WERI-Rb-1 (cell line): ENCODE measurements around the gene ILKAP.

ENCODE experiments used
- DNase-seq: peaks from one replicate; pipeline ENCODE4 v3.0.0-alpha.2; 2020
- H3K27ac ChIP-seq: fragments of 250-450 bp; sonication (Bioruptor Pico); 2 replicates; pipeline ENCODE4 v1.5.1; 2020; ENCODE audit warnings: mild to moderate bottlenecking, moderate library complexity
- H3K27me3 ChIP-seq: fragments of 250-450 bp; sonication (Bioruptor Pico); 2 replicates; pipeline ENCODE4 v1.5.1; 2021; ENCODE audit warnings: mild to moderate bottlenecking, low read depth, moderate library complexity; ENCODE audit not compliant: insufficient read depth, severe bottlenecking
- H3K36me3 ChIP-seq: fragments of 250-450 bp; sonication (Bioruptor Pico); 2 replicates; pipeline ENCODE4 v1.5.1; 2020; ENCODE audit warnings: mild to moderate bottlenecking, moderate library complexity
- H3K4me3 ChIP-seq: 2 replicates; pipeline ENCODE4 v1.5.1; 2011; ENCODE audit warnings: low read depth, mild to moderate bottlenecking, control low read depth, low read length
- H3K9me3 ChIP-seq: fragments of 250-450 bp; sonication (Bioruptor Pico); 2 replicates; pipeline ENCODE4 v1.5.1; 2021; ENCODE audit warnings: mild to moderate bottlenecking, moderate library complexity; ENCODE audit not compliant: severe bottlenecking
- CTCF ChIP-seq: IDR thresholded peaks from 2 replicates; pipeline ENCODE4 v1.5.1; 2011; ENCODE audit warnings: low read depth, mild to moderate bottlenecking, control low read depth, inconsistent platforms, low read length

Gene ILKAP

GRCh38 chr2:238170386-238171071 is 33.0 kb downstream of the ILKAP start:
- no peak overlapping the region for H3K4me3 ChIP-seq
- no peak for DNase-seq
- TF ChIP-seq CTCF, result no peak
- peaks cover 77% of the 10 kb centered on the region for H3K36me3 ChIP-seq
- H3K9me3 ChIP-seq, result no peaks in the 10 kb centered on the region
- H3K27ac ChIP-seq, result no peak overlapping the region
- H3K27me3 ChIP-seq, result no peaks in the 10 kb centered on the region

- Histone ChIP-seq H3K4me3 (no peak overlapping the region), H3K27me3 (no peaks in the 10 kb centered on the region), H3K27ac (no peak overlapping the region), H3K36me3 (peaks cover 70% of the 10 kb centered on the region), H3K9me3 (no peaks in the 10 kb centered on the region)
- no peak for TF ChIP-seq CTCF
- DNase-seq, result no peak
These were observed 33.7 kb downstream of the ILKAP start for GRCh38 chr2:238169708-238170251.

- H3K36me3 ChIP-seq, result peaks cover 64% of the 10 kb centered on the region
- DNase-seq, result no peak
- no peak overlapping the region for H3K27ac ChIP-seq
These were observed 34.3 kb downstream of the ILKAP start for GRCh38 chr2:238169048-238169707.

GRCh38 chr2:238168196-238169047 is 35.1 kb downstream of the ILKAP start:
- H3K4me3 ChIP-seq, result no peak overlapping the region
- no peak for DNase-seq
- no peaks in the 10 kb centered on the region for H3K27me3 ChIP-seq
- H3K36me3 ChIP-seq, result peaks cover 56% of the 10 kb centered on the region
- no peak for TF ChIP-seq CTCF
- no peak overlapping the region for H3K27ac ChIP-seq
- no peaks in the 10 kb centered on the region for H3K9me3 ChIP-seq

More at GRCh38 chr2:238169048-238169707, 34.3 kb downstream of the ILKAP start:
- Histone ChIP-seq H3K9me3 (no peaks in the 10 kb centered on the region), H3K27me3 (no peaks in the 10 kb centered on the region), H3K4me3 (no peak overlapping the region)
- TF ChIP-seq CTCF, result no peak

GRCh38 chr2:238167761-238168160 is 35.7 kb downstream of the ILKAP start:
- no peak for DNase-seq
- Histone ChIP-seq H3K36me3 (peaks cover 50% of the 10 kb centered on the region), H3K27ac (no peak overlapping the region; the same call in 1 of the 2 replicates), H3K4me3 (no peak overlapping the region), H3K9me3 (no peaks in the 10 kb centered on the region), H3K27me3 (no peaks in the 10 kb centered on the region)
- no peak for TF ChIP-seq CTCF
